ENCODE results near the gene PGM3.
A peak's percentile ranks its signal among the peaks of the same experiment; 100 is the strongest.

Gene PGM3

GRCh38 chr6:83221276-83221675 lies 28.2 kb upstream of the PGM3 start:
- Histone ChIP-seq H3K9me3 (ENCODE audit: insufficient read depth, low read length) (no peaks in the 10 kb centered on the region), H3K9ac (ENCODE audit: low read length) (no peak overlapping the region), H3K36me3 (replicated peaks; ENCODE audit: low read depth, low read length) (no peaks in the 10 kb centered on the region), H3K27ac (ENCODE audit: low read length) (no peak overlapping the region), H3K4me1 (ENCODE audit: low read length) (no peaks in the 10 kb centered on the region), H4K20me1 (ENCODE audit: insufficient read depth, low read length) (no peaks in the 10 kb centered on the region), H2AFZ (ENCODE audit: low read depth, low read length) (no peak overlapping the region), H3K79me2 (ENCODE audit: low read length) (no peaks in the 10 kb centered on the region), H3K27me3 (ENCODE audit: low read depth, low read length) (no peaks in the 10 kb centered on the region), H3K4me2 (ENCODE audit: low read length) (no peak overlapping the region), H3K4me3 (ENCODE audit: low read length) (no peak overlapping the region)
- TF ChIP-seq EZH2phosphoT487 (IDR thresholded peaks at IDR 0.05; ENCODE audit: low read depth) (no peak), CTCF (IDR thresholded peaks at IDR 0.05; ENCODE audit: low read depth, low read length) (no peak)

- Histone ChIP-seq H3K4me2 (ENCODE audit: low read length) (no peak overlapping the region), H3K9ac (ENCODE audit: low read length) (no peak overlapping the region), H3K27me3 (ENCODE audit: low read depth, low read length) (no peaks in the 10 kb centered on the region), H2AFZ (ENCODE audit: low read depth, low read length) (no peak overlapping the region), H3K79me2 (ENCODE audit: low read length) (no peaks in the 10 kb centered on the region), H3K27ac (ENCODE audit: low read length) (no peak overlapping the region), H3K4me1 (ENCODE audit: low read length) (peaks cover 4% of the 10 kb centered on the region; the same call in 1 of the 2 replicates), H3K36me3 (replicated peaks; ENCODE audit: low read depth, low read length) (no peaks in the 10 kb centered on the region), H4K20me1 (ENCODE audit: insufficient read depth, low read length) (no peaks in the 10 kb centered on the region), H3K9me3 (ENCODE audit: insufficient read depth, low read length) (no peaks in the 10 kb centered on the region), H3K4me3 (ENCODE audit: low read length) (no peak overlapping the region)
- TF ChIP-seq EZH2phosphoT487 (IDR thresholded peaks at IDR 0.05; ENCODE audit: low read depth): no peak
- no peak for TF ChIP-seq CTCF (IDR thresholded peaks at IDR 0.05; ENCODE audit: low read depth, low read length)
These were observed 27.1 kb upstream of the PGM3 start for GRCh38 chr6:83220121-83220520.

GRCh38 chr6:83218646-83219045 lies 25.6 kb upstream of the PGM3 start:
- Histone ChIP-seq H3K4me3 (ENCODE audit: low read length) (no peak overlapping the region), H4K20me1 (ENCODE audit: insufficient read depth, low read length) (no peaks in the 10 kb centered on the region), H3K27me3 (ENCODE audit: low read depth, low read length) (no peaks in the 10 kb centered on the region), H3K9me3 (ENCODE audit: insufficient read depth, low read length) (no peaks in the 10 kb centered on the region), H3K36me3 (replicated peaks; ENCODE audit: low read depth, low read length) (no peaks in the 10 kb centered on the region), H3K9ac (ENCODE audit: low read length) (no peak overlapping the region), H2AFZ (ENCODE audit: low read depth, low read length) (peak overlapping the region; percentile 60; the same call in 1 of the 2 replicates), H3K4me1 (ENCODE audit: low read length) (peaks cover 4% of the 10 kb centered on the region; the same call in 1 of the 2 replicates), H3K27ac (ENCODE audit: low read length) (no peak overlapping the region), H3K79me2 (ENCODE audit: low read length) (no peaks in the 10 kb centered on the region), H3K4me2 (ENCODE audit: low read length) (no peak overlapping the region)
- TF ChIP-seq CTCF (IDR thresholded peaks at IDR 0.05; ENCODE audit: low read depth, low read length) (no peak), EZH2phosphoT487 (IDR thresholded peaks at IDR 0.05; ENCODE audit: low read depth) (no peak)

GRCh38 chr6:83216806-83217205 lies 23.7 kb upstream of the PGM3 start:
- no peaks in the 10 kb centered on the region for H4K20me1 ChIP-seq (ENCODE audit: insufficient read depth, low read length)
- H3K4me1 ChIP-seq (ENCODE audit: low read length): peaks cover 4% of the 10 kb centered on the region; the same call in 1 of the 2 replicates
- H3K36me3 ChIP-seq (replicated peaks; ENCODE audit: low read depth, low read length): no peaks in the 10 kb centered on the region
- no peak overlapping the region for H3K9ac ChIP-seq (ENCODE audit: low read length)
- no peaks in the 10 kb centered on the region for H3K79me2 ChIP-seq (ENCODE audit: low read length)
- H3K27me3 ChIP-seq (ENCODE audit: low read depth, low read length): no peaks in the 10 kb centered on the region
- H3K4me2 ChIP-seq (ENCODE audit: low read length): no peak overlapping the region
- no peak overlapping the region for H3K27ac ChIP-seq (ENCODE audit: low read length)
- no peak overlapping the region for H3K4me3 ChIP-seq (ENCODE audit: low read length)
- TF ChIP-seq CTCF (IDR thresholded peaks at IDR 0.05; ENCODE audit: low read depth, low read length) (no peak), EZH2phosphoT487 (IDR thresholded peaks at IDR 0.05; ENCODE audit: low read depth) (no peak)
- no peaks in the 10 kb centered on the region for H3K9me3 ChIP-seq (ENCODE audit: insufficient read depth, low read length)
- no peak overlapping the region for H2AFZ ChIP-seq (ENCODE audit: low read depth, low read length)
